Upper lobe of left lung (tissue), 4 donors: ENCODE measurements around the gene RAB11FIP3.

Experiments
- CTCF ChIP-seq, 6 experiments: fragments of 450-650 bp in 4 of 6; fragments of 200-600 bp in 2 of 6; sonication (generic) in 2 of 6; IDR thresholded peaks; one replicate each; pipeline ENCODE4 v1.5.1; 2016 to 2019; ENCODE audit warnings: antibody characterized with exemption in 6 of 6
- POLR2A ChIP-seq, 4 donors: fragments of 450-650 bp; IDR thresholded peaks; one replicate each; pipeline ENCODE4 v1.5.1; 2016 to 2017; ENCODE audit warnings: antibody characterized with exemption in 4 of 4, mild to moderate bottlenecking in 2 of 4

- no peak for TF ChIP-seq POLR2A (IDR thresholded peaks at IDR 0.05)
- no peak for TF ChIP-seq CTCF (IDR thresholded peaks at IDR 0.05)
These were observed 126.7 kb downstream of the RAB11FIP3 start for GRCh38 chr16:552171-552570.
